Liver (tissue), 9 donors: Measurements from ENCODE around the gene PNPT1. TPM values are rescaled to one million over a fixed set of nuclear protein-coding genes. Genes with fewer than 3 reads are reported as not detected.
"Not testable (repeated sequence)": the region's sequence is repeated elsewhere in the genome, so short reads cannot be mapped to it uniquely, and the experiment has no call there.

ENCODE experiments used
- DNase-seq: peaks from one replicate; pipeline ENCODE4 v3.0.0-alpha.2; 2017; ENCODE audit warnings: low spot score
- H3K27ac ChIP-seq, 2 donors: one replicate each; pipeline ENCODE4 v1.7.0; 2013; ENCODE audit warnings: inconsistent platforms in 2 of 2, low read length in 2 of 2, control low read depth in 1 of 2, low read depth in 1 of 2, mild to moderate bottlenecking in 1 of 2
- H3K27me3 ChIP-seq, 4 donors: one replicate each; pipeline versions ENCODE4 v1.6.1 to v1.7.0; 2013; ENCODE audit warnings: low read length in 3 of 4, inconsistent platforms in 1 of 4, mild to moderate bottlenecking in 1 of 4, moderate library complexity in 1 of 4; ENCODE audit not compliant: control insufficient read depth in 4 of 4, insufficient read depth in 4 of 4
- H3K36me3 ChIP-seq, 4 donors: one replicate each; pipeline versions ENCODE4 v1.6.1 to v1.7.0; 2013; ENCODE audit warnings: low read length in 3 of 4, mild to moderate bottlenecking in 3 of 4, low read depth in 1 of 4, moderate library complexity in 1 of 4; ENCODE audit not compliant: control insufficient read depth in 4 of 4, insufficient read depth in 3 of 4
- H3K4me1 ChIP-seq, 4 donors: one replicate each; pipeline versions ENCODE4 v1.6.1 to v1.7.0; 2013; ENCODE audit warnings: low read length in 3 of 4, mild to moderate bottlenecking in 3 of 4, moderate library complexity in 1 of 4; ENCODE audit not compliant: control insufficient read depth in 4 of 4, insufficient read depth in 4 of 4
- H3K4me3 ChIP-seq, 3 donors: one replicate each; pipeline versions ENCODE4 v1.6.1 to v1.7.0; 2013; ENCODE audit warnings: low read length in 3 of 3, control low read depth in 1 of 3, low read depth in 1 of 3, mild to moderate bottlenecking in 1 of 3
- H3K9ac ChIP-seq, 2 donors: one replicate each; pipeline ENCODE4 v1.7.0; 2013; ENCODE audit warnings: low read length in 2 of 2, mild to moderate bottlenecking in 2 of 2, moderate library complexity in 2 of 2, control low read depth in 1 of 2, low read depth in 1 of 2
- H3K9me3 ChIP-seq, 4 donors: one replicate each; pipeline versions ENCODE4 v1.6.1 to v1.7.0; 2013; ENCODE audit warnings: low read length in 3 of 4; ENCODE audit not compliant: control insufficient read depth in 4 of 4
- ATF3 ChIP-seq: IDR thresholded peaks from 2 replicates; pipeline ENCODE4 v1.6.1; 2016; ENCODE audit warnings: antibody characterized with exemption
- CTCF ChIP-seq: fragments of 150-350 bp; IDR thresholded peaks from 2 replicates; pipeline ENCODE4 v1.5.1; 2017; ENCODE audit warnings: improper control_type of control experiment, low read depth, low read length; ENCODE audit not compliant: missing input control
- EGR1 ChIP-seq, 2 donors: IDR thresholded peaks; 2 replicates each; pipeline ENCODE4 v1.6.1; 2016 to 2018; ENCODE audit warnings: antibody characterized with exemption in 2 of 2, low read depth in 2 of 2
- FOXA1 ChIP-seq: IDR thresholded peaks from 2 replicates; pipeline ENCODE4 v1.6.1; 2016; ENCODE audit warnings: antibody characterized with exemption
- FOXA2 ChIP-seq: IDR thresholded peaks from 2 replicates; pipeline ENCODE4 v1.6.1; 2016; ENCODE audit warnings: antibody characterized with exemption
- GABPA ChIP-seq, 2 donors: IDR thresholded peaks in 1 of 2; conservative IDR thresholded peaks in 1 of 2; 2 replicates each; pipeline ENCODE4 v1.6.1; 2016; ENCODE audit warnings: antibody characterized with exemption in 2 of 2, mild to moderate bottlenecking in 1 of 2, moderate library complexity in 1 of 2
- JUND ChIP-seq, 2 donors: IDR thresholded peaks; 2 replicates each; pipeline ENCODE4 v1.6.1; 2016; ENCODE audit warnings: antibody characterized with exemption in 2 of 2
- MAX ChIP-seq: IDR thresholded peaks from 2 replicates; pipeline ENCODE4 v1.6.1; 2016; ENCODE audit warnings: antibody characterized with exemption
- NR2F2 ChIP-seq: IDR thresholded peaks from 2 replicates; pipeline ENCODE4 v1.6.1; 2016; ENCODE audit warnings: antibody characterized with exemption
- RAD21 ChIP-seq, 2 donors: IDR thresholded peaks; 2 replicates each; pipeline ENCODE4 v1.6.1; 2016; ENCODE audit warnings: antibody characterized with exemption in 2 of 2, mild to moderate bottlenecking in 2 of 2
- REST ChIP-seq: IDR thresholded peaks from 2 replicates; pipeline ENCODE4 v1.6.1; 2016; ENCODE audit warnings: antibody characterized with exemption, mild to moderate bottlenecking
- SP1 ChIP-seq: IDR thresholded peaks from 2 replicates; pipeline ENCODE4 v1.6.1; 2018; ENCODE audit warnings: antibody characterized with exemption, mild to moderate bottlenecking
- TAF1 ChIP-seq: conservative IDR thresholded peaks from 2 replicates; pipeline ENCODE4 v1.6.1; 2016; ENCODE audit warnings: antibody characterized with exemption, mild to moderate bottlenecking
- YY1 ChIP-seq: IDR thresholded peaks from 2 replicates; pipeline ENCODE4 v1.6.1; 2016; ENCODE audit warnings: antibody characterized with exemption, mild to moderate bottlenecking
- ZBTB33 ChIP-seq: IDR thresholded peaks from 2 replicates; pipeline ENCODE4 v1.6.1; 2016; ENCODE audit warnings: antibody characterized with exemption
- WGBS: extraction: QIAGEN DNeasy Blood & Tissue Kit; methylation state at CpG from one replicate; pipeline ENCODE4 v1.1.7; 2013; 5-methylcytosine and 5-hydroxymethylcytosine counted together
- polyA plus RNA-seq, 2 donors: library from polyadenylated mRNA; stranded (reverse) in 1 of 2; unstranded in 1 of 2; fragments of 200-250 nt in 1 of 2; fragments of >200 nt in 1 of 2; fragmentation: Nextera tagmentation in 1 of 2; extraction: Ambion mirVana in 1 of 2; gene quantifications; one replicate each; pipeline versions ENCODE4 v1.2.1 to v1.2.3, GENCODE V29; 2013 to 2015
- total RNA-seq, 2 donors: library from RNA; depleted of rRNA; stranded (reverse); fragments of >200 nt; gene quantifications; one replicate each; pipeline ENCODE4 v1.2.3, GENCODE V29; 2014
- donor health status: healthy.
- donor health status: healthy.
- donor health status: healthy.
- donor health status: healthy.
- donor health status: healthy.

The PNPT1 gene
- total and polyA plus RNA-seq, 4 donors = 8.0 to 11.4 (median 8.7) TPM

- TF ChIP-seq REST (no peak), JUND (IDR thresholded peaks at IDR 0.05) (no peak), RAD21 (IDR thresholded peaks at IDR 0.05) (no peak), TAF1 (no peak), SP1 (no peak), YY1 (no peak), MAX (no peak), EGR1 (IDR thresholded peaks at IDR 0.05; ENCODE audit: low read depth in 2 of 2) (no peak), NR2F2 (no peak), GABPA (IDR thresholded peaks at IDR 0.05 in 1 of 2, conservative IDR thresholded peaks at IDR 0.05 in 1 of 2) (no peak), FOXA2 (no peak), ZBTB33 (no peak), ATF3 (no peak), FOXA1 (no peak)
- H3K36me3 ChIP-seq = no peaks in the 10 kb centered on the region
- no peak overlapping the region for H3K27ac ChIP-seq
- H3K27me3 ChIP-seq = no peaks in the 10 kb centered on the region
- no peak overlapping the region for H3K4me3 ChIP-seq
- 68% methylated on average over 7 of the region's 7 CpGs for WGBS
- no peaks in the 10 kb centered on the region for H3K9me3 ChIP-seq
- no peak overlapping the region for H3K9ac ChIP-seq
- DNase-seq = no peak
- H3K4me1 ChIP-seq = no peaks in the 10 kb centered on the region
Observed at GRCh38 chr2:55705027-55705653, 11.5 kb upstream of the PNPT1 start.

GRCh38 chr2:55703350-55703749 is 9.7 kb upstream of the PNPT1 start:
- WGBS = 63% methylated on average over 4 of the region's 4 CpGs
- TF ChIP-seq TAF1 (no peak), YY1 (no peak), CTCF (no peak), FOXA2 (no peak), ZBTB33 (no peak), GABPA (IDR thresholded peaks at IDR 0.05 in 1 of 2, conservative IDR thresholded peaks at IDR 0.05 in 1 of 2) (no peak)
- no peak overlapping the region for H3K4me3 ChIP-seq
- H3K9ac ChIP-seq = no peak overlapping the region
- H3K27me3 ChIP-seq = no peaks in the 10 kb centered on the region
- no peaks in the 10 kb centered on the region for H3K4me1 ChIP-seq
- no peaks in the 10 kb centered on the region for H3K36me3 ChIP-seq
- no peak for DNase-seq
- H3K27ac ChIP-seq = no peak overlapping the region
- H3K9me3 ChIP-seq = no peaks in the 10 kb centered on the region

GRCh38 chr2:55692740-55693139 is 904 bp downstream of the PNPT1 start:
- not testable (repeated sequence) for H3K27me3 ChIP-seq, DNase-seq, H3K27ac ChIP-seq, H3K9me3 ChIP-seq, H3K36me3 ChIP-seq
- peak overlapping the region; percentile 81 to 93 (median 83) for H3K4me3 ChIP-seq
- H3K4me1 ChIP-seq = peaks cover 0 to 13% (median 5%) of the 10 kb centered on the region in 4 donors
- WGBS = 29% methylated on average over 5 of the region's 5 CpGs
- H3K9ac ChIP-seq = peak overlapping the region in 1 of 2 donors; percentile 1
